Airway epithelial cell (primary cell): ENCODE measurements around the gene ATCAY. TPM values are rescaled to one million over a fixed set of nuclear protein-coding genes. Genes with fewer than 3 reads are reported as not detected.

Experiments
- total RNA-seq: library from RNA; depleted of rRNA; stranded (reverse); fragments of >200 nt; gene quantifications from 2 replicates; pipeline ENCODE4 v1.2.3, GENCODE V29; 2015

ATCAY gene
- not detected in 2 replicates for total RNA-seq

DNA sequence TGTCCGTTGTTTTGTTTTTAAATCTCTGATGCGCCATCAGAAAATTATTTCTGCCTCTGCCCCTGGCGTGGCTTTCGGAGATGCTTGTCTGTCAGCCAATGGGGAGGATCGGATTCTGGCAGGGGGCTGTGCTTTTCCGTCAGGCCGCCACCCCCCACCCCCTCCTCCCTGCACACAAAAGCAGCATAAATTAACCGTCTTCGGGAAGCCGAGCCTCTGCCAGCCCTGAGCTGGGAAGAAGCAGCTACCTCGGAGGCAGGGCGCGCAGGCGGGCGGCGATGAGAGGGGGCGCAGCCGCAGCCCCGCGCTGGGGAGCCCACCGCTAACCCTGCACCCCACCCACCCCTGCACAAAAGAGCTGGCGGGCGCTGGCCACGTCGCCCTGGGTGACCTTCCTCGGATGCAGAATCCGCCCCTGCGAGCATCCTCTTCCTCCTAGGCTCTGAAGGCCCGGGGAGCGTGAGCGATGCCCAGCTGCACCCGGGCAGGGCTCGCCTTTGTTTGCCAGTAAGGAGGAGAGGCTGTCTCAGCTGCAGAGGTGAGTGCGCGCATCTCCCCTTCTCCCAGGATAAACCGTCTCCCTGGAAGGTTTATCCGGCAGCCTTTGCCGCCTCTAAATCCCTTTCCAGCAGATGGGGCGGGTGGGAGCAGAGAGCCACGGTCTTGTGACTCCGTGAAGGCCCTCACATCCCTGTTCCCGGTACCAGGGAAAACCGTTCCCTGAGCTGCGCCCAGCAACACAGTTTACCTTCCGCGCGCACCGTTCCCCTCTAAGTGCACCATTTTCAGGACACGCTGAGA lies at the start of gene ATCAY:
TSS of gene ATCAY (plus strand) at position 215 of the 801 bp plus-strand sequence. CDS start 5,083 bp downstream, outside the sequence.

GRCh38 chr19:3868770-3869456 lies 11.6 kb upstream of the ATCAY start, which contains the start of gene ZFR2:
Gene ZFR2 (minus strand): TSS chr19:3869038. CDS start chr19:3869017, 21 bp downstream.

GRCh38 chr19:3932931-3933810 lies 52.7 kb downstream of the ATCAY start, which contains the start of gene NMRK2:
Gene NMRK2 (plus strand): TSS chr19:3933069. CDS start chr19:3933672, 603 bp downstream.

GRCh38 chr19:3970808-3971598 lies 90.5 kb downstream of the ATCAY start, which contains the start of gene DAPK3:
Gene DAPK3 (minus strand): TSS chr19:3971099. CDS start chr19:3969735, 1,364 bp downstream.

Other genes with a start within 250 kb of the ATCAY start
- gene PIP5K1C, start 180.2 kb upstream of the ATCAY start, total RNA-seq, result 10.8 and 16.0 TPM in 2 replicates
- 7.5 and 10.6 TPM in 2 replicates for gene TJP3, start 172.3 kb upstream of the ATCAY start, total RNA-seq
- gene APBA3, start 119.0 kb upstream of the ATCAY start, total RNA-seq, result 13.0 and 22.3 TPM in 2 replicates
- gene MRPL54, start 118.0 kb upstream of the ATCAY start, total RNA-seq, result 57.3 and 99.0 TPM in 2 replicates
- not detected in 2 replicates for gene RAX2, start 108.5 kb upstream of the ATCAY start, total RNA-seq
- gene MATK, start 94.3 kb upstream of the ATCAY start, total RNA-seq, result not detected in 2 replicates
- not detected in 2 replicates for gene ZFR2, start 11.6 kb upstream of the ATCAY start, total RNA-seq
- gene NMRK2, start 52.4 kb downstream of the ATCAY start, total RNA-seq, result not detected in 2 replicates
- gene DAPK3, start 90.4 kb downstream of the ATCAY start, total RNA-seq, result 63.6 and 65.4 TPM in 2 replicates
- gene EEF2, start 104.8 kb downstream of the ATCAY start, total RNA-seq, result 1,684 and 2,218 TPM in 2 replicates
- gene PIAS4, start 127.1 kb downstream of the ATCAY start, total RNA-seq, result 20.8 and 21.8 TPM in 2 replicates
- 59.9 and 61.2 TPM in 2 replicates for gene ZBTB7A, start 186.2 kb downstream of the ATCAY start, total RNA-seq
- 151 and 165 TPM in 2 replicates for gene MAP2K2, start 243.4 kb downstream of the ATCAY start, total RNA-seq